Adipose tissue (tissue), 3 donors: ENCODE data around the gene SH3BP5. TPM values are rescaled to one million over a fixed set of nuclear protein-coding genes. Genes with fewer than 3 reads are reported as not detected.

Experiments
- H3K27ac ChIP-seq: one replicate; pipeline ENCODE4 v1.5.1; 2013; ENCODE audit warnings: low read depth, low read length
- WGBS, 3 donors: extraction: QIAGEN DNeasy Blood & Tissue Kit; methylation state at CpG; one replicate each; pipeline ENCODE4 v1.1.7; 2013; 5-methylcytosine and 5-hydroxymethylcytosine counted together
- polyA plus RNA-seq, 3 donors: library from polyadenylated mRNA; stranded (reverse); fragments of 200-250 nt; gene quantifications; one replicate each; pipeline ENCODE4 v1.2.3, GENCODE V29; 2013
- donor health status: healthy with polysubstance abuse.
- donor health status: Bipolar disorder and iron deficiency.
- donor health status: healthy.

The SH3BP5 gene
- polyA plus RNA-seq, 3 donors, result 7.8 to 89.5 (median 62.7) TPM

GRCh38 chr3:15241341-15241740 is 91.0 kb downstream of the SH3BP5 start:
- H3K27ac ChIP-seq, result no peak overlapping the region
- 81 to 88% (median 86%) methylated on average over 1 of the region's 1 CpG for WGBS, 3 donors

- H3K27ac ChIP-seq, result no peak overlapping the region
- WGBS, 3 donors, result 89 to 95% (median 94%) methylated on average over 4 of the region's 4 CpGs
Observed at GRCh38 chr3:15229262-15229661, 103.1 kb downstream of the SH3BP5 start.

- WGBS, 3 donors, result 82 to 94% (median 91%) methylated on average over 1 of the region's 1 CpG
- no peak overlapping the region for H3K27ac ChIP-seq
Observed at GRCh38 chr3:15228147-15228546, 104.2 kb downstream of the SH3BP5 start.

GRCh38 chr3:15223685-15224572 is 108.5 kb downstream of the SH3BP5 start:
- WGBS, 3 donors, result 83 to 92% (median 92%) methylated on average over 7 of the region's 7 CpGs
- no peak overlapping the region for H3K27ac ChIP-seq

GRCh38 chr3:15221574-15222217 is 110.7 kb downstream of the SH3BP5 start:
- no peak overlapping the region for H3K27ac ChIP-seq
- 86 to 91% (median 89%) methylated on average over 11 of the region's 11 CpGs for WGBS, 3 donors

- no peak overlapping the region for H3K27ac ChIP-seq
- 91 to 97% (median 97%) methylated on average over 2 of the region's 2 CpGs for WGBS, 3 donors
Observed at GRCh38 chr3:15220661-15221060, 111.7 kb downstream of the SH3BP5 start.

GRCh38 chr3:15220056-15220455 is 112.3 kb downstream of the SH3BP5 start:
- H3K27ac ChIP-seq, result no peak overlapping the region
- 57 to 90% (median 61%) methylated on average over 8 of the region's 8 CpGs for WGBS, 3 donors

GRCh38 chr3:15218689-15219088 is 113.7 kb downstream of the SH3BP5 start:
- H3K27ac ChIP-seq, result no peak overlapping the region

GRCh38 chr3:15217841-15218267 is 114.5 kb downstream of the SH3BP5 start:
- 55 to 75% (median 71%) methylated on average over 2 of the region's 2 CpGs for WGBS, 3 donors
- no peak overlapping the region for H3K27ac ChIP-seq

GRCh38 chr3:15217011-15217671 is 115.2 kb downstream of the SH3BP5 start:
- 85 to 90% (median 87%) methylated on average over 4 of the region's 4 CpGs for WGBS, 3 donors
- no peak overlapping the region for H3K27ac ChIP-seq

GRCh38 chr3:15216501-15216900 is 115.9 kb downstream of the SH3BP5 start:
- 85 to 98% (median 90%) methylated on average over 1 of the region's 1 CpG for WGBS, 3 donors
- H3K27ac ChIP-seq, result no peak overlapping the region

- no peak overlapping the region for H3K27ac ChIP-seq
- WGBS, 3 donors, result 60 to 81% (median 68%) methylated on average over 2 of the region's 2 CpGs
Observed at GRCh38 chr3:15215996-15216395, 116.4 kb downstream of the SH3BP5 start.

GRCh38 chr3:15214758-15215157 is 117.6 kb downstream of the SH3BP5 start:
- no peak overlapping the region for H3K27ac ChIP-seq
- 88 to 93% (median 90%) methylated on average over 1 of the region's 1 CpG for WGBS, 3 donors

- no peak overlapping the region for H3K27ac ChIP-seq
Observed at GRCh38 chr3:15211937-15212336, 120.4 kb downstream of the SH3BP5 start.

- 55 to 86% (median 82%) methylated on average over 5 of the region's 5 CpGs for WGBS, 3 donors
Observed at GRCh38 chr3:15207836-15208504, 124.4 kb downstream of the SH3BP5 start.

GRCh38 chr3:15206662-15207576 is 125.5 kb downstream of the SH3BP5 start:
- 2 to 4% (median 4%) methylated on average over 28 to 30 of the region's 30 CpGs for WGBS, 3 donors
- H3K27ac ChIP-seq, result peak overlapping the region; percentile 51

More at GRCh38 chr3:15207836-15208504, 124.4 kb downstream of the SH3BP5 start:
- H3K27ac ChIP-seq, result no peak overlapping the region

- 0 to 1% (median 0%) methylated on average over 74 to 92 of the region's 92 CpGs for WGBS, 3 donors
- peak within 1 kb of the TSS; percentile 51 for H3K27ac ChIP-seq
Observed at GRCh38 chr3:15205934-15206661, 126.3 kb downstream of the SH3BP5 start, which contains the start of gene CAPN7. Gene CAPN7 (plus strand): TSS chr3:15206246. CDS start chr3:15206496, 250 bp downstream.
